Testis (tissue), 2 donors: ENCODE measurements around the gene HMX1.

ENCODE experiments used
- POLR2A ChIP-seq: fragments of 450-650 bp; IDR thresholded peaks from one replicate; pipeline ENCODE4 v1.6.1; 2017; ENCODE audit warnings: antibody characterized with exemption, mild to moderate bottlenecking, moderate library complexity
- TF ChIP-seq, protein P1 (sequence below), 3 experiments: fragments of 450-650 bp in 2 of 3; fragments of 200-600 bp in 1 of 3; sonication (generic) in 1 of 3; IDR thresholded peaks; one replicate each; pipeline ENCODE4 v1.5.1; 2016 to 2019; ENCODE audit warnings: antibody characterized with exemption in 3 of 3, mild to moderate bottlenecking in 2 of 3, moderate library complexity in 1 of 3

DNA sequence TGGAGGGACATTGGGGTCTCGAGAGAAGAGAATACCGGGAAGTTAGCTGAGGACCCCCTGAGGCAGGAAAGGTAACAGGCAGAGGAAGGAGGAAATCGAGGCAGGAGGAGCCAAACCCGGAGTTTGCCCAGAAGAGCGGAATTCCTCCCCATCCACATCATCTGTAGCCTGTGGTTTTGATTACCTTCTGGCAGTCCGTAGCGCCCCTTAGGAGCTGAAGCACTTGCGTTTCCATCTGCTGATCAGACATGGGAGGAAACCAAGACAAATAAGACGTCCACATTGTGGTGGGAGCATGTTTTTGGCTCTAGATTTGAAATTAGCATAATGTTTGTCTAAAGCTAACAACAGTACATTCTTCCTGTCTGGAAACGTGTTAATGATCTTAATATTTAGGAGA, 26.8 kb upstream of the HMX1 start:
- TF ChIP-seq, protein P1, sequence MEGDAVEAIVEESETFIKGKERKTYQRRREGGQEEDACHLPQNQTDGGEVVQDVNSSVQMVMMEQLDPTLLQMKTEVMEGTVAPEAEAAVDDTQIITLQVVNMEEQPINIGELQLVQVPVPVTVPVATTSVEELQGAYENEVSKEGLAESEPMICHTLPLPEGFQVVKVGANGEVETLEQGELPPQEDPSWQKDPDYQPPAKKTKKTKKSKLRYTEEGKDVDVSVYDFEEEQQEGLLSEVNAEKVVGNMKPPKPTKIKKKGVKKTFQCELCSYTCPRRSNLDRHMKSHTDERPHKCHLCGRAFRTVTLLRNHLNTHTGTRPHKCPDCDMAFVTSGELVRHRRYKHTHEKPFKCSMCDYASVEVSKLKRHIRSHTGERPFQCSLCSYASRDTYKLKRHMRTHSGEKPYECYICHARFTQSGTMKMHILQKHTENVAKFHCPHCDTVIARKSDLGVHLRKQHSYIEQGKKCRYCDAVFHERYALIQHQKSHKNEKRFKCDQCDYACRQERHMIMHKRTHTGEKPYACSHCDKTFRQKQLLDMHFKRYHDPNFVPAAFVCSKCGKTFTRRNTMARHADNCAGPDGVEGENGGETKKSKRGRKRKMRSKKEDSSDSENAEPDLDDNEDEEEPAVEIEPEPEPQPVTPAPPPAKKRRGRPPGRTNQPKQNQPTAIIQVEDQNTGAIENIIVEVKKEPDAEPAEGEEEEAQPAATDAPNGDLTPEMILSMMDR (IDR thresholded peaks at IDR 0.05), result no peak
- TF ChIP-seq POLR2A, result no peak
